HEK293 (cell line): ENCODE data around the gene OBP2B.

Source experiments
- CTCF ChIA-PET: fragments of 350-600 bp; formaldehyde crosslinking; extraction: SDS; loops from one replicate; lab custom pipeline; 2021; ENCODE audit warnings: antibody characterized with exemption; lab: Yijun Ruan, JAX
- POLR2A ChIA-PET: fragments of 300-600 bp; formaldehyde crosslinking; extraction: SDS; loops from one replicate; lab custom pipeline; 2020; ENCODE audit warnings: antibody characterized with exemption, inconsistent platforms; lab: Yijun Ruan, JAX
- H3K27ac ChIP-seq: fragments of 200-500 bp; sonication (Bioruptor generic); 2 replicates; pipeline ENCODE4 v1.5.1; 2014; ENCODE audit warnings: low read depth, low read length, control low read depth, inconsistent platforms; ENCODE audit errors: extremely low read depth
- H3K36me3 ChIP-seq, 2 experiments: fragments of 200-500 bp in 1 of 2; sonication (Bioruptor generic) in 1 of 2; 1 replicate in 1 of 2; 2 replicates in 1 of 2; pipeline ENCODE4 v1.5.1; 2014 to 2017; ENCODE audit warnings: inconsistent platforms in 2 of 2, low read length in 2 of 2; ENCODE audit not compliant: control insufficient read depth in 2 of 2, insufficient read depth in 1 of 2
- H3K4me1 ChIP-seq: fragments of 200-500 bp; sonication (Bioruptor generic); 2 replicates; pipeline ENCODE4 v1.5.1; 2014; ENCODE audit warnings: mild to moderate bottlenecking, low read length, inconsistent platforms; ENCODE audit not compliant: control insufficient read depth, insufficient read depth
- H3K4me3 ChIP-seq: 2 replicates; pipeline ENCODE4 v1.5.1; 2011; ENCODE audit warnings: low read depth, mild to moderate bottlenecking, control low read depth, low read length, moderate library complexity
- H3K9me3 ChIP-seq: fragments of 200-500 bp; sonication (Bioruptor generic); 2 replicates; pipeline ENCODE4 v1.5.1; 2014; ENCODE audit warnings: low read depth, low read length, inconsistent platforms; ENCODE audit not compliant: control insufficient read depth, insufficient read depth
- GLIS1 ChIP-seq: fragments of 450-650 bp; formaldehyde crosslinking; IDR thresholded peaks from 2 replicates; pipeline ENCODE4 v1.5.1; 2016; ENCODE audit warnings: missing biosample characterization, missing genetic modification characterization
- INSM2 ChIP-seq: fragments of 450-650 bp; formaldehyde crosslinking; IDR thresholded peaks from 2 replicates; pipeline ENCODE4 v1.5.1; 2016; ENCODE audit warnings: missing biosample characterization, missing genetic modification characterization
- KLF1 ChIP-seq: fragments of 450-650 bp; formaldehyde crosslinking; IDR thresholded peaks from 2 replicates; pipeline ENCODE4 v1.5.1; 2016; ENCODE audit warnings: missing biosample characterization, missing genetic modification characterization
- KLF9 ChIP-seq: fragments of 450-650 bp; formaldehyde crosslinking; IDR thresholded peaks from 2 replicates; pipeline ENCODE4 v1.5.1; 2016; ENCODE audit warnings: missing biosample characterization, missing genetic modification characterization, low read depth
- TRIM28 ChIP-seq: IDR thresholded peaks from 2 replicates; pipeline ENCODE4 v1.6.1; 2011; ENCODE audit warnings: low read length, control low read depth, borderline replicate concordance
- ZBTB1 ChIP-seq: fragments of 450-650 bp; formaldehyde crosslinking; IDR thresholded peaks from 2 replicates; pipeline ENCODE4 v1.5.1; 2016; ENCODE audit warnings: missing biosample characterization, missing genetic modification characterization
- ZBTB20 ChIP-seq: fragments of 450-650 bp; formaldehyde crosslinking; IDR thresholded peaks from 2 replicates; pipeline ENCODE4 v1.5.1; 2016; ENCODE audit warnings: missing biosample characterization, missing genetic modification characterization
- ZFHX2 ChIP-seq: fragments of 450-650 bp; formaldehyde crosslinking; conservative IDR thresholded peaks from 2 replicates; pipeline ENCODE4 v1.5.1; 2016; ENCODE audit warnings: missing biosample characterization, missing genetic modification characterization
- ZNF214 ChIP-seq: fragments of 450-650 bp; formaldehyde crosslinking; IDR thresholded peaks from 2 replicates; pipeline ENCODE4 v1.5.1; 2017; ENCODE audit warnings: missing biosample characterization, mild to moderate bottlenecking, missing genetic modification characterization, borderline replicate concordance
- ZNF223 ChIP-seq: fragments of 450-650 bp; formaldehyde crosslinking; IDR thresholded peaks from 2 replicates; pipeline ENCODE4 v1.5.1; 2016; ENCODE audit warnings: missing biosample characterization, missing genetic modification characterization
- ZNF362 ChIP-seq: fragments of 450-650 bp; formaldehyde crosslinking; IDR thresholded peaks from 2 replicates; pipeline ENCODE4 v1.5.1; 2016; ENCODE audit warnings: missing biosample characterization, missing genetic modification characterization
- ZNF416 ChIP-seq: fragments of 450-650 bp; formaldehyde crosslinking; IDR thresholded peaks from 2 replicates; pipeline ENCODE4 v1.5.1; 2016; ENCODE audit warnings: missing biosample characterization, missing genetic modification characterization
- ZNF423 ChIP-seq: fragments of 450-650 bp; formaldehyde crosslinking; IDR thresholded peaks from 2 replicates; pipeline ENCODE4 v1.5.1; 2016; ENCODE audit warnings: missing biosample characterization, missing genetic modification characterization
- ZNF555 ChIP-seq: fragments of 450-650 bp; formaldehyde crosslinking; conservative IDR thresholded peaks from 2 replicates; pipeline ENCODE4 v1.5.1; 2017; ENCODE audit warnings: missing biosample characterization, mild to moderate bottlenecking, missing genetic modification characterization, inconsistent platforms
- ZNF621 ChIP-seq: fragments of 450-650 bp; formaldehyde crosslinking; IDR thresholded peaks from 2 replicates; pipeline ENCODE4 v1.5.1; 2017; ENCODE audit warnings: missing biosample characterization, missing genetic modification characterization
- ZNF626 ChIP-seq: fragments of 450-650 bp; sonication (Bioruptor Pico); formaldehyde crosslinking; IDR thresholded peaks from 2 replicates; pipeline ENCODE4 v1.5.1; 2018; ENCODE audit warnings: missing biosample characterization, missing genetic modification characterization, inconsistent platforms
- ZNF677 ChIP-seq: fragments of 450-650 bp; IDR thresholded peaks from 2 replicates; pipeline ENCODE4 v1.5.0; 2018; ENCODE audit warnings: missing biosample characterization, mild to moderate bottlenecking, missing genetic modification characterization, moderate library complexity
- ZNF776 ChIP-seq: fragments of 450-650 bp; formaldehyde crosslinking; IDR thresholded peaks from 2 replicates; pipeline ENCODE4 v1.5.0; 2017; ENCODE audit warnings: missing biosample characterization, missing genetic modification characterization, borderline replicate concordance
- ZSCAN18 ChIP-seq: fragments of 450-650 bp; formaldehyde crosslinking; IDR thresholded peaks from 2 replicates; pipeline ENCODE4 v1.5.1; 2016; ENCODE audit warnings: missing biosample characterization, missing genetic modification characterization

The OBP2B gene

GRCh38 chr9:133165452-133165730 lies 43.7 kb downstream of the OBP2B start (continued):
- TF ChIP-seq ZNF776 (tag by site-specific recombination) (no peak), ZFHX2 (tag by site-specific recombination) (no peak), INSM2 (tag by site-specific recombination) (no peak), ZNF223 (tag by site-specific recombination) (no peak), ZSCAN18 (tag by site-specific recombination) (no peak)

- ChIA-PET POLR2A (interaction anchor here (0.5 to 0.8 kb wide), 2 partner anchors 187 to 878 kb away, joined by 3 read pairs; no protein-coding TSS in a partner anchor), CTCF (interaction anchor here (0.5 to 1.0 kb wide), 2 partner anchors 20 to 199 kb away, joined by 3 to 12 read pairs; no protein-coding TSS in a partner anchor)
- Histone ChIP-seq H3K4me3 (peak overlapping the region; percentile 53), H3K4me1 (no peaks in the 10 kb centered on the region), H3K27ac (0 out of 2 replicates have a peak overlapping the region, but pooled peaks have one; percentile 56), H3K36me3 (no peaks in the 10 kb centered on the region), H3K9me3 (no peaks in the 10 kb centered on the region)
- TF ChIP-seq ZNF677 (tag by site-specific recombination), result no peak
- no peak for TF ChIP-seq ZNF621 (tag by site-specific recombination)
- TF ChIP-seq ZNF555, result no peak
- TF ChIP-seq TRIM28, result no peak
- no peak for TF ChIP-seq ZNF362 (tag by site-specific recombination)
- TF ChIP-seq ZNF416, result no peak
- no peak for TF ChIP-seq ZNF214 (tag by site-specific recombination)
- TF ChIP-seq ZNF423 (tag by site-specific recombination), result no peak
- TF ChIP-seq ZNF626 (tag by site-specific recombination), result no peak
These were observed 44.9 kb downstream of the OBP2B start for GRCh38 chr9:133164191-133164590.

- Histone ChIP-seq H3K9me3 (no peaks in the 10 kb centered on the region), H3K36me3 (no peaks in the 10 kb centered on the region), H3K4me1 (no peaks in the 10 kb centered on the region), H3K4me3 (peak within 1 kb of the TSS; percentile 53), H3K27ac (peak within 1 kb of the TSS; percentile 56)
- ChIA-PET POLR2A (interaction anchor here (0.5 to 0.8 kb wide), 2 partner anchors 187 to 879 kb away, joined by 3 read pairs; no protein-coding TSS in a partner anchor), CTCF (interaction anchor here (0.5 to 1.0 kb wide), 2 partner anchors 19 to 200 kb away, joined by 3 to 12 read pairs; no protein-coding TSS in a partner anchor)
- TF ChIP-seq KLF9 (peak; percentile 46; the same call in 1 of the 2 replicates), ZBTB20 (peak; percentile 70; the same call in 1 of the 2 replicates), KLF1 (tag by site-specific recombination) (0 out of 2 replicates have a peak, but pooled peaks have one; percentile 10), ZBTB1 (no peak), GLIS1 (tag by site-specific recombination) (0 out of 2 replicates have a peak, but pooled peaks have one; percentile 10)
These were observed 45.4 kb downstream of the OBP2B start, which contains the start of gene GBGT1 for GRCh38 chr9:133163504-133164172. Gene GBGT1 (minus strand): TSS chr9:133163914. CDS start chr9:133162412, 1,502 bp downstream.
